HAP-1 (cell line): ENCODE measurements around the gene AKAP12.
A peak's percentile ranks its signal among the peaks of the same experiment; 100 is the strongest.
"Not testable (repeated sequence)": the region's sequence is repeated elsewhere in the genome, so short reads cannot be mapped to it uniquely, and the experiment has no call there.

ENCODE experiments used
- DNase-seq, 2 experiments: peaks; one replicate each; pipeline ENCODE4 v3.0.0-alpha.2; 2016 to 2020; ENCODE audit warnings: low spot score in 2 of 2
- H3K27me3 ChIP-seq: fragments of 250-450 bp; sonication (Bioruptor Pico); 2 replicates; pipeline ENCODE4 v1.5.1; 2020; ENCODE audit warnings: low read depth, mild to moderate bottlenecking, moderate library complexity
- H3K36me3 ChIP-seq: fragments of 250-450 bp; sonication (Bioruptor Pico); replicated peaks from 2 replicates; pipeline ENCODE4 v1.5.1; 2020; ENCODE audit warnings: mild to moderate bottlenecking
- H3K4me1 ChIP-seq: fragments of 250-450 bp; sonication (Bioruptor Pico); 2 replicates; pipeline ENCODE4 v1.5.1; 2020; ENCODE audit warnings: mild to moderate bottlenecking
- H3K4me3 ChIP-seq: fragments of 250-450 bp; sonication (Bioruptor Pico); 2 replicates; pipeline ENCODE4 v1.5.1; 2020; ENCODE audit warnings: mild to moderate bottlenecking, moderate library complexity
- H3K9me3 ChIP-seq: fragments of 250-450 bp; sonication (Bioruptor Pico); 2 replicates; pipeline ENCODE4 v1.5.1; 2020; ENCODE audit warnings: mild to moderate bottlenecking, moderate library complexity
- in situ Hi-C: fragments of 300-500 bp; cut with MboI; formaldehyde crosslinking; loops from 3 replicates; pipeline ENCODE4 v1.14.3; 2020; ENCODE audit warnings: low sequenced_read_pairs, inconsistent platforms, mixed read lengths

Gene AKAP12

GRCh38 chr6:151340219-151340978, 100.6 kb downstream of the AKAP12 start:
- 0 out of 2 replicates have a peak, but pooled peaks cover 2% of the 10 kb centered on the region for H3K9me3 ChIP-seq
- peaks cover 18% of the 10 kb centered on the region for H3K4me1 ChIP-seq
- H3K27me3 ChIP-seq = no peaks in the 10 kb centered on the region
- DNase-seq = no peak
- in situ Hi-C loops = no loop called here
- H3K36me3 ChIP-seq = 0 out of 2 replicates have a peak, but pooled peaks cover 5% of the 10 kb centered on the region
- no peak overlapping the region for H3K4me3 ChIP-seq

- DNase-seq = no peak
- in situ Hi-C loops = no loop called here
- Histone ChIP-seq H3K9me3 (no peaks in the 10 kb centered on the region), H3K27me3 (no peaks in the 10 kb centered on the region), H3K4me1 (peaks cover 18% of the 10 kb centered on the region), H3K36me3 (no peaks in the 10 kb centered on the region), H3K4me3 (no peak overlapping the region)
Measured at GRCh38 chr6:151341476-151342195, 101.9 kb downstream of the AKAP12 start.

GRCh38 chr6:151342750-151343149, 103.0 kb downstream of the AKAP12 start:
- DNase-seq, in situ Hi-C loops, H3K36me3 ChIP-seq, H3K27me3 ChIP-seq, H3K4me3 ChIP-seq, H3K9me3 ChIP-seq: not testable (repeated sequence)
- peaks cover 18% of the 10 kb centered on the region for H3K4me1 ChIP-seq

- H3K4me1 ChIP-seq = no peaks in the 10 kb centered on the region
- H3K4me3 ChIP-seq = no peak overlapping the region
- in situ Hi-C loops = no loop called here
- peak in 1 of 2 experiments; percentile 37 for DNase-seq
- no peaks in the 10 kb centered on the region for H3K27me3 ChIP-seq
- 0 out of 2 replicates have a peak, but pooled peaks cover 9% of the 10 kb centered on the region for H3K36me3 ChIP-seq
- H3K9me3 ChIP-seq = no peaks in the 10 kb centered on the region
Measured at GRCh38 chr6:151349651-151350270, 110.0 kb downstream of the AKAP12 start.

GRCh38 chr6:151350442-151351145, 110.8 kb downstream of the AKAP12 start:
- in situ Hi-C loops = no loop called here
- H3K27me3 ChIP-seq = no peaks in the 10 kb centered on the region
- DNase-seq = no peak
- H3K9me3 ChIP-seq = no peaks in the 10 kb centered on the region
- no peak overlapping the region for H3K4me3 ChIP-seq
- 0 out of 2 replicates have a peak, but pooled peaks cover 10% of the 10 kb centered on the region for H3K36me3 ChIP-seq
- no peaks in the 10 kb centered on the region for H3K4me1 ChIP-seq

- no peaks in the 10 kb centered on the region for H3K27me3 ChIP-seq
- no peaks in the 10 kb centered on the region for H3K4me1 ChIP-seq
- H3K36me3 ChIP-seq = peaks cover 10% of the 10 kb centered on the region; the same call in 1 of the 2 replicates
- no peak overlapping the region for H3K4me3 ChIP-seq
- in situ Hi-C loops = no loop called here
- DNase-seq = no peak
- H3K9me3 ChIP-seq = no peaks in the 10 kb centered on the region
Measured at GRCh38 chr6:151351146-151351700, 111.5 kb downstream of the AKAP12 start.

- Histone ChIP-seq H3K9me3 (no peaks in the 10 kb centered on the region), H3K27me3 (no peaks in the 10 kb centered on the region), H3K36me3 (peaks cover 10% of the 10 kb centered on the region; the same call in 1 of the 2 replicates), H3K4me1 (no peaks in the 10 kb centered on the region), H3K4me3 (no peak overlapping the region)
- DNase-seq = no peak
- in situ Hi-C loops = no loop called here
Measured at GRCh38 chr6:151351731-151352130, 112.0 kb downstream of the AKAP12 start.

- Histone ChIP-seq H3K4me1 (no peaks in the 10 kb centered on the region), H3K4me3 (no peak overlapping the region), H3K27me3 (no peaks in the 10 kb centered on the region), H3K36me3 (peaks cover 13% of the 10 kb centered on the region; the same call in 1 of the 2 replicates), H3K9me3 (no peaks in the 10 kb centered on the region)
- in situ Hi-C loops = no loop called here
- no peak for DNase-seq
Measured at GRCh38 chr6:151352410-151353396, 112.9 kb downstream of the AKAP12 start.

GRCh38 chr6:151353795-151354194, 114.0 kb downstream of the AKAP12 start:
- DNase-seq = no peak
- Histone ChIP-seq H3K4me1 (no peaks in the 10 kb centered on the region), H3K9me3 (no peaks in the 10 kb centered on the region), H3K36me3 (peaks cover 20% of the 10 kb centered on the region), H3K27me3 (no peaks in the 10 kb centered on the region), H3K4me3 (no peak overlapping the region)
- in situ Hi-C loops = no loop called here

- in situ Hi-C loops, H3K9me3 ChIP-seq, DNase-seq, H3K4me3 ChIP-seq, H3K4me1 ChIP-seq, H3K27me3 ChIP-seq: not testable (repeated sequence)
- H3K36me3 ChIP-seq = peaks cover 15% of the 10 kb centered on the region
Measured at GRCh38 chr6:151356983-151357382, 117.2 kb downstream of the AKAP12 start.

GRCh38 chr6:151357758-151358436, 118.1 kb downstream of the AKAP12 start:
- in situ Hi-C loops = no loop called here
- H3K9me3 ChIP-seq = no peaks in the 10 kb centered on the region

GRCh38 chr6:151358475-151358874, 118.7 kb downstream of the AKAP12 start:
- Histone ChIP-seq H3K36me3 (peaks cover 20% of the 10 kb centered on the region), H3K9me3 (no peaks in the 10 kb centered on the region), H3K4me1 (no peaks in the 10 kb centered on the region), H3K4me3 (no peak overlapping the region), H3K27me3 (no peaks in the 10 kb centered on the region)
- DNase-seq = no peak
- in situ Hi-C loops = no loop called here

More at GRCh38 chr6:151357758-151358436, 118.1 kb downstream of the AKAP12 start:
- no peaks in the 10 kb centered on the region for H3K4me1 ChIP-seq
- peaks cover 20% of the 10 kb centered on the region for H3K36me3 ChIP-seq
- no peak overlapping the region for H3K4me3 ChIP-seq
- no peaks in the 10 kb centered on the region for H3K27me3 ChIP-seq
- DNase-seq = no peak
